Suprapubic skin (tissue), 4 donors: ENCODE data around the gene SRSF7. TPM values are rescaled to one million over a fixed set of nuclear protein-coding genes. Genes with fewer than 3 reads are reported as not detected.

Experiments
- DNase-seq, 2 donors: peaks; one replicate each; pipeline ENCODE4 v3.0.0-alpha.2; 2019; ENCODE audit warnings: low spot score in 2 of 2
- H3K27ac ChIP-seq: fragments of 200-600 bp; sonication (generic); one replicate; pipeline ENCODE4 v1.5.1; 2019
- H3K27me3 ChIP-seq: fragments of 200-600 bp; sonication (generic); one replicate; pipeline ENCODE4 v1.5.1; 2019
- H3K36me3 ChIP-seq: fragments of 200-600 bp; sonication (generic); one replicate; pipeline ENCODE4 v1.5.1; 2019
- H3K4me1 ChIP-seq: fragments of 200-600 bp; sonication (generic); one replicate; pipeline ENCODE4 v1.5.1; 2019
- H3K4me3 ChIP-seq: fragments of 200-600 bp; sonication (generic); one replicate; pipeline ENCODE4 v1.5.1; 2019; ENCODE audit warnings: mild to moderate bottlenecking
- H3K9me3 ChIP-seq: fragments of 200-600 bp; sonication (generic); one replicate; pipeline ENCODE4 v1.5.1; 2019
- CTCF ChIP-seq, 2 donors: fragments of 200-600 bp in 1 of 2; fragments of 450-650 bp in 1 of 2; sonication (generic) in 1 of 2; IDR thresholded peaks; one replicate each; pipeline ENCODE4 v1.5.1; 2016 to 2019; ENCODE audit warnings: antibody characterized with exemption in 2 of 2, mild to moderate bottlenecking in 1 of 2, moderate library complexity in 1 of 2
- EP300 ChIP-seq: sonication (generic); formaldehyde crosslinking; IDR thresholded peaks from one replicate; pipeline ENCODE4 v1.6.1; 2017; ENCODE audit warnings: antibody characterized with exemption
- POLR2A ChIP-seq, 2 donors: fragments of 450-650 bp; IDR thresholded peaks; one replicate each; pipeline ENCODE4 v1.6.1; 2017; ENCODE audit warnings: antibody characterized with exemption in 2 of 2, mild to moderate bottlenecking in 2 of 2, moderate library complexity in 2 of 2
- POLR2AphosphoS5 ChIP-seq, 3 donors: sonication (generic); formaldehyde crosslinking; IDR thresholded peaks; one replicate each; pipeline ENCODE4 v1.6.1; 2017; ENCODE audit warnings: antibody characterized with exemption in 3 of 3
- WGBS: methylation state at CpG from one replicate; pipeline ENCODE4 v1.1.5; 2018; 5-methylcytosine and 5-hydroxymethylcytosine counted together
- total RNA-seq, 4 donors: library from RNA; depleted of rRNA; stranded (reverse); fragments of >200 nt; gene quantifications; one replicate each; pipeline ENCODE4 v1.1.0, GENCODE V29; 2016

The SRSF7 gene
- total RNA-seq, 4 donors from 2014 or later, result 90.4 to 144 (median 94.2) TPM

- H3K9me3 ChIP-seq, result no peaks in the 10 kb centered on the region
- no peak overlapping the region for H3K27ac ChIP-seq
- H3K4me3 ChIP-seq, result peak overlapping the region; percentile 24
- H3K27me3 ChIP-seq, result no peaks in the 10 kb centered on the region
- no peaks in the 10 kb centered on the region for H3K36me3 ChIP-seq
- H3K4me1 ChIP-seq, result peaks cover 18% of the 10 kb centered on the region
- WGBS, result 37% methylated on average over 3 of the region's 3 CpGs
- no peak for DNase-seq
- TF ChIP-seq POLR2A (IDR thresholded peaks at IDR 0.05), result no peak
These were observed 3.3 kb upstream of the SRSF7 start for GRCh38 chr2:38754506-38754905.

DNA sequence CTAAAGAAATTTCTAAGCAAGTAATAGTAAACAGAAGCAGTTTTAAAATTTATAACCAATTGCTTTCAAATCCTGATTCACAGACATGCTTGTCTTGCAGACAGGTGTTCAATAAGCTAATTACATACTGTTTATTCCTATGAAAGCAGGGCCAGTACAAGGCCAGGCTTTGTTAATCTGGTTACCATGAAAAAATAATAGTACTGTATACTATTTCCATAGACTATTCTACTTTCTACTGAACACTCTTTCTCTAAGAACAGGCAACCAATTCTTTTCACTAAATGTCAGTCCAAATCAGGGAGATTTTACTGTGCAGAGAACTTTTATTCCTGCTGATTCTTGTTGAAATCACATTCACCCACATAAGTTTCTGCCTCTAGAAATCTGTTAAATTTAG lies 2.9 kb upstream of the SRSF7 start:
- Histone ChIP-seq H3K27ac (no peak overlapping the region), H3K9me3 (no peaks in the 10 kb centered on the region), H3K36me3 (peaks cover 2% of the 10 kb centered on the region), H3K4me1 (peaks cover 22% of the 10 kb centered on the region), H3K27me3 (no peaks in the 10 kb centered on the region), H3K4me3 (peak overlapping the region; percentile 24)
- no peak for TF ChIP-seq CTCF (IDR thresholded peaks at IDR 0.05)
- TF ChIP-seq POLR2A (IDR thresholded peaks at IDR 0.05), result no peak
- TF ChIP-seq POLR2AphosphoS5 (IDR thresholded peaks at IDR 0.05), result no peak
- no peak for TF ChIP-seq EP300
- no peak for DNase-seq

GRCh38 chr2:38751596-38752410 lies 642 bp upstream of the SRSF7 start:
- DNase-seq, result no peak
- H3K36me3 ChIP-seq, result peaks cover 24% of the 10 kb centered on the region
- peaks cover 43% of the 10 kb centered on the region for H3K4me1 ChIP-seq

DNA sequence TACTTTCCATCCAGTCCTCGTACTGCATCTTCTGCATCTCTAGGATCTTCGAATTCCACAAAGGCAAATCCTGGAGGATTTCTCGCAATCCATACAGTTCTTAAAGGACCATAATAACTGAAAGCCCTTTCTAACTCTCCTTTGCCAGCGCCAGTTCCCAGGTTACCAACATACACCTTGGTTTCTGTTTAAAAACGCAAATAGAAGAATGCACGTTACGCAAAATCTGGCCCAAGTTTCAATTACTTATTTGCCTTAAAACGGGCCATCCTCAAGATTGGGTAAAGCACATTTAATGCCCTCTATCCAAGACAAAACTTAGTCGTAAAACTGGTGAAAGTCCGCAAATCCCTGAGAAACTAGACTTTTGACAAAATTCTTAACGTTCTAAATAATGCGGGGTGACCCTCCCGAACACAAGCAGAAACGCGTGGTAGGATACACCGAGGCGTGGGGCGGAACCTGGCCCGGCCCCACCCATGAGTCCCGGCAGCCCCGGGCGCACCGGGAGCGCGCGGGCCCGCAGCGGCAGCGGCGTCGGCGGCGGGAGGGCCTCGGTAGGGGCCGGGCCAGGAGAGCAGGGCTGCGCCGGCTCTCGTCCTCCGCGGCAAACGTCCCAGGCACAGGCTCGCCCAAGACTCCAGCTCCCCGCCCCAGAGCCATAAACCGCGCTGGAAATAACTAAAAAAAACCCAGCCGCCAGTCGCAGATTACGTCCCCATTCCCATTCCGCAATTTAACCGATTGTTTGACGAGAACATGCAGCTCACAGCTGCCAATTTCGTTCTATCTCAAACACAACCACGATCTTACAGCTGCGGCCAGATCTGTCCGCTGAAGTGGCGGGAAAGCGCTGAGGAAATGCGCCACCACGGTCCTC lies 910 bp downstream of the SRSF7 start:
- H3K36me3 ChIP-seq, result peaks cover 40% of the 10 kb centered on the region
- H3K27ac ChIP-seq, result peak overlapping the region; percentile 100
- peak in 1 of 2 donors; percentile 71 for DNase-seq
- H3K4me1 ChIP-seq, result peaks cover 47% of the 10 kb centered on the region
- H3K4me3 ChIP-seq, result peak overlapping the region; percentile 93
- WGBS, result under 1% methylated on average over 47 of the region's 59 CpGs
- no peaks in the 10 kb centered on the region for H3K9me3 ChIP-seq
- no peaks in the 10 kb centered on the region for H3K27me3 ChIP-seq
- peak; percentile 26 to 83 for TF ChIP-seq POLR2A (IDR thresholded peaks at IDR 0.05)
- no peak for TF ChIP-seq POLR2AphosphoS5 (IDR thresholded peaks at IDR 0.05)
- peak; percentile 35 for TF ChIP-seq EP300

More at GRCh38 chr2:38751596-38752410, 642 bp upstream of the SRSF7 start:
- WGBS, result 31% methylated on average over 18 of the region's 18 CpGs
- peak overlapping the region; percentile 93 for H3K4me3 ChIP-seq
- TF ChIP-seq EP300 (no peak), POLR2AphosphoS5 (IDR thresholded peaks at IDR 0.05) (no peak), POLR2A (IDR thresholded peaks at IDR 0.05) (no peak), CTCF (IDR thresholded peaks at IDR 0.05) (peak in 1 of 2 donors; percentile 19)
- no peaks in the 10 kb centered on the region for H3K27me3 ChIP-seq
- H3K27ac ChIP-seq, result peak overlapping the region; percentile 100
- no peaks in the 10 kb centered on the region for H3K9me3 ChIP-seq

DNA sequence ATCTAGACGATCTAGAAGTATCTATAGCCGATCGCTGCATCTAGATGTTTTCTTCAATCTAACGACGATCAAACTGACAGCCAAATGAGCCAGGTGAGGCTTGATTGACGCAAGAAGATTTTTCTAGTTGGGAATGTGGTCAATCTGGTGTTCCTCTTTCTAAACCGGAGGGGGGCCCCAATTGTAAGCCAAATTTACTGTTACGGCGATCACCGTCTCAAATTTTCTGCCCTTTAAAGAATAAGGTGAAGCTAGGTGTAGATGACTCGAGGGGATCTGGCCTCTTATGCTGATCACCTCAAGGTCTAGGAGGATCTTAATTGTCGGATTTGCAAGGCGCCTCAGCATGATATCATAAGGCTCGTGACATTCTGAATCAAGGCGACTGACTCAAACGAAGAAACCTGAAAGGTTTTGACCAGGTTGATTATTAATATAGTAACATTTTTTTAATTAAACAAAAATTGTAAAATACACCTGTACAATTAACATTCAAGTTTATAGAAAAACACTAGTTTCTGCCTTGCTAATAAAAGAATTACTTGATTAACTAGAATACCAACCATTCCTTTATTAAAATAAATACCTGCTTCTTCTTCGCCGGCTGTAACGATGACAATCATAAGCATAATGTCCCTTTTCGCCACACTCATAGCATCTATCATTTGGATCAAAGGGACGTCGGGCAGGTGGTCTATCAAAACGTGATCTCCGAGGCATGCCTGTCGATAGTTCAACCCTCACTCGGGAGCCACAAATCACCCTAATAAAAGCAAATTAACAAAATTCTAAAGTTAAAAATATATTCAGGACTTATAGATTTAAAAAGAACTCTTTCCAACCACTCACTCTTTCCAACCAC lies 2.0 kb downstream of the SRSF7 start:
- no peak overlapping the region for H3K27ac ChIP-seq
- H3K9me3 ChIP-seq, result no peaks in the 10 kb centered on the region
- peaks cover 51% of the 10 kb centered on the region for H3K36me3 ChIP-seq
- peaks cover 44% of the 10 kb centered on the region for H3K4me1 ChIP-seq
- WGBS, result 58% methylated on average over 26 of the region's 26 CpGs
- TF ChIP-seq POLR2AphosphoS5 (IDR thresholded peaks at IDR 0.05), result no peak
- no peak for TF ChIP-seq POLR2A (IDR thresholded peaks at IDR 0.05)
- TF ChIP-seq EP300, result no peak
- TF ChIP-seq CTCF (IDR thresholded peaks at IDR 0.05), result no peak
- no peaks in the 10 kb centered on the region for H3K27me3 ChIP-seq
- DNase-seq, result no peak
- peak overlapping the region; percentile 93 for H3K4me3 ChIP-seq
